CD4-positive, alpha-beta memory T cell (primary cell): Measurements from ENCODE around the gene SERP2. TPM values are rescaled to one million over a fixed set of nuclear protein-coding genes. Genes with fewer than 3 reads are reported as not detected.

Experiments
- CTCF ChIA-PET: fragments of 350-600 bp; sonication (Branson Sonifier 250); formaldehyde crosslinking; loops from one replicate; lab custom pipeline; 2021; ENCODE audit warnings: inconsistent platforms; ENCODE audit not compliant: partially characterized antibody; lab: Charles Lee
- POLR2A ChIA-PET: fragments of 350-600 bp; sonication (Branson Sonifier 250); formaldehyde crosslinking; loops from one replicate; lab custom pipeline; 2021; ENCODE audit not compliant: partially characterized antibody; lab: Charles Lee
- DNase-seq, 5 donors: peaks; one replicate each; pipeline versions ENCODE4 v3.0.0 to v3.0.0-alpha.2; 2020 to 2022; ENCODE audit warnings: mixed read lengths in 1 of 5
- H3K27ac ChIP-seq: one replicate; pipeline ENCODE4 v1.7.0; 2013; ENCODE audit warnings: low read depth, low read length
- H3K27me3 ChIP-seq: 2 replicates; pipeline ENCODE4 v1.7.0; 2013; ENCODE audit warnings: mild to moderate bottlenecking, low read length, moderate library complexity; ENCODE audit not compliant: insufficient read depth
- H3K36me3 ChIP-seq: 2 replicates; pipeline ENCODE4 v1.7.0; 2013; ENCODE audit warnings: mild to moderate bottlenecking, low read length, moderate library complexity; ENCODE audit not compliant: insufficient read depth
- H3K4me1 ChIP-seq: 2 replicates; pipeline ENCODE4 v1.7.0; 2013; ENCODE audit warnings: mild to moderate bottlenecking, low read length, moderate library complexity; ENCODE audit not compliant: insufficient read depth
- H3K4me3 ChIP-seq, 2 donors: one replicate each; pipeline ENCODE4 v1.7.0; 2013; ENCODE audit warnings: low read length in 2 of 2, mild to moderate bottlenecking in 1 of 2
- H3K9me3 ChIP-seq, 2 donors: one replicate each; pipeline ENCODE4 v1.7.0; 2013; ENCODE audit warnings: low read length in 2 of 2, control low read depth in 1 of 2; ENCODE audit not compliant: control insufficient read depth in 1 of 2
- H3K27ac Mint-ChIP-seq, 7 donors: one replicate each; pipeline ENCODE4 v1.8.0; 2020 to 2021; ENCODE audit warnings: mixed read lengths in 7 of 7, mild to moderate bottlenecking in 6 of 7, inconsistent platforms in 3 of 7, moderate library complexity in 3 of 7
- H3K27me3 Mint-ChIP-seq, 2 donors: one replicate each; pipeline ENCODE4 v1.8.0; 2020 to 2021; ENCODE audit warnings: mixed read lengths in 2 of 2
- H3K36me3 Mint-ChIP-seq, 2 donors: one replicate each; pipeline ENCODE4 v1.8.0; 2020 to 2021; ENCODE audit warnings: mixed read lengths in 2 of 2, inconsistent platforms in 1 of 2, mild to moderate bottlenecking in 1 of 2
- H3K4me1 Mint-ChIP-seq, 4 donors: one replicate each; pipeline ENCODE4 v1.8.0; 2020 to 2021; ENCODE audit warnings: mixed read lengths in 4 of 4, mild to moderate bottlenecking in 1 of 4
- H3K4me3 Mint-ChIP-seq, 8 donors: one replicate each; pipeline ENCODE4 v1.8.0; 2020 to 2021; ENCODE audit warnings: mixed read lengths in 8 of 8, mild to moderate bottlenecking in 7 of 8, moderate library complexity in 6 of 8, inconsistent platforms in 3 of 8
- H3K9me3 Mint-ChIP-seq, 8 donors: one replicate each; pipeline ENCODE4 v1.8.0; 2020 to 2021; ENCODE audit warnings: mixed read lengths in 8 of 8, mild to moderate bottlenecking in 5 of 8, inconsistent platforms in 3 of 8, moderate library complexity in 1 of 8
- intact Hi-C: fragments of 100-400 bp; cut with micrococcal nuclease; formaldehyde crosslinking; loops from one replicate; pipeline ENCODE4 v1.15.1; 2023
- polyA plus RNA-seq, 2 donors: library from polyadenylated mRNA; unstranded; fragments of 300-500 nt; fragmentation: Illumina TruSeq; gene quantifications; one replicate each; pipeline ENCODE4 v1.2.3, GENCODE V29; 2021
- total RNA-seq, 2 experiments: library from RNA; stranded (reverse); gene quantifications; one replicate each; pipeline ENCODE4 v1.2.3, GENCODE V29; 2021

The SERP2 gene
- total and polyA plus RNA-seq, 4 experiments from 2014 or later = not detected

DNA sequence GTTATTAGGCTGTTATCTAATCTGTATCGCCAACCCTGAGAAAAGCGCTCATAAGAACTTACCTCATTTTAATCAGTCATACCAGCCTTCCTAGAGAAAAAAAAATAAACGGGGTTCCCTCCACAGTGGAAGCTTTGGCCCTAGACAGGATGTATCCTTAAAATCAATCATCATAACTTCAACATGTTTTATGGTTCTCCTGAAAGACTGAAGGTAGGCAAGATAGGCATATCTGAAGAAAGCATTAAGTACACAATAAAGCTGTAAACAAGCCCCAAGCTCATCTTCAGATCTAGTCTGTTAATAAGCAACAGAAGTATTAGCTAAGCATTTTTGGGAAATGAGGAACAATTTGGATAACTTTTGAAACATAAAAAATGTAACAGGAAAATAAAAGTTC is 18.7 kb upstream of the SERP2 start:
- Histone ChIP-seq H3K9me3 (no peaks in the 10 kb centered on the region), H3K4me3 (no peak overlapping the region), H3K27ac (no peak overlapping the region), H3K36me3 (no peaks in the 10 kb centered on the region), H3K4me1 (peaks cover 3% of the 10 kb centered on the region), H3K27me3 (no peaks in the 10 kb centered on the region)
- Mint-ChIP-seq H3K4me3 (no peak overlapping the region), H3K4me1 (peaks cover 9 to 15% (median 13%) of the 10 kb centered on the region in 4 donors), H3K36me3 (no peaks in the 10 kb centered on the region), H3K9me3 (peaks cover 0 to 3% (median 0%) of the 10 kb centered on the region in 8 donors), H3K27ac (no peak overlapping the region), H3K27me3 (peaks cover 4 to 10% of the 10 kb centered on the region in 2 donors)
- POLR2A ChIA-PET = no interaction called here
- DNase-seq = no peak
- CTCF ChIA-PET = no interaction called here
- intact Hi-C loops = no loop called here

DNA sequence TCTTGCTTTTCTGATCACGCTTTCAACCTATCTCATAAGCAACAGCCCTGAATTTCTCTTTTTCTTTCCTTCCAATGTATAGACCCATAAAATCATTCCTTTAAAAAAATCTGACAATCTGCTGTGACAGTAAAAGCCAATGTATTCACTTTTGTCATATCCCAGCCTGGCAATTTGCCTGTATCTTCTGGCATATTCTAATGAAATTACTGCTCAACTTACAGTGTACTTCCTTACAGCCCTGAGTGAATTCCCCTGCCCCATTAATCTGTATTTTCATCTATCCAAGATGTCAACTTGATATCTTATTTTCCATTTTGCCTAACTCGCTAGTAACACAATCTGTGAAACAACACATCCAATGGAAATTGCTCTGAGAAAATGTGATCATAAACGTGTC is 18.0 kb upstream of the SERP2 start:
- Mint-ChIP-seq H3K27ac (no peak overlapping the region), H3K4me1 (peaks cover 9 to 15% (median 13%) of the 10 kb centered on the region in 4 donors), H3K9me3 (peaks cover 0 to 3% (median 0%) of the 10 kb centered on the region in 8 donors), H3K36me3 (no peaks in the 10 kb centered on the region), H3K27me3 (peaks cover 4 to 9% of the 10 kb centered on the region in 2 donors), H3K4me3 (peak overlapping the region in 1 of 8 donors; percentile 34)
- H3K9me3 ChIP-seq = no peaks in the 10 kb centered on the region
- H3K27ac ChIP-seq = no peak overlapping the region
- ChIA-PET POLR2A (no interaction called here), CTCF (no interaction called here)
- DNase-seq = no peak
- H3K36me3 ChIP-seq = no peaks in the 10 kb centered on the region
- no peak overlapping the region for H3K4me3 ChIP-seq
- no peaks in the 10 kb centered on the region for H3K27me3 ChIP-seq
- intact Hi-C loops = no loop called here
- H3K4me1 ChIP-seq = peaks cover 3% of the 10 kb centered on the region

DNA sequence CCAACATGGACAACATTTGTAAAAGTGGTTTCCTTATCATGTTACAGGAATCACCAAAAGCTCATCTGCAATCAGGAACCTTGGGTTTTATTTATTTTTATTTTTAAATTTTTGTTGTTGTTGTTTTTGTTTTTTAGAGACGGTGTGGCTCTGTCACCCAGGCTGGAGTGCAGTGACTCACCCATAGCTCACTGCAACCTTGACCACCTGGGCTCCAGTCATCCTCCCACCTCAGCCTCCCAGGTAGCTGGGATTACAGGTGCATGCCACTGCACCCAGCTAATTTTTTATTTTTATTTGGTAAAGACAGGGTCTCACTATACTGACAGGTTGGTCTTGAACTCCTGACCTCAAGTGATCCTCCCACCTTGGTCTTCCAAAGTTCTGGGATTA is 13.6 kb upstream of the SERP2 start:
- no peak for DNase-seq
- ChIA-PET POLR2A (no interaction called here), CTCF (interaction anchor here (1.4 kb wide), 1 partner anchor 19 kb away, joined by 3 read pairs; no protein-coding TSS in a partner anchor)
- H3K4me1 ChIP-seq = no peaks in the 10 kb centered on the region
- Mint-ChIP-seq H3K27ac (no peak overlapping the region), H3K36me3 (no peaks in the 10 kb centered on the region), H3K4me3 (no peak overlapping the region), H3K9me3 (peaks cover 0 to 3% (median 0%) of the 10 kb centered on the region in 8 donors), H3K27me3 (peaks cover 12 to 15% of the 10 kb centered on the region in 2 donors), H3K4me1 (no peaks in the 10 kb centered on the region)
- H3K27me3 ChIP-seq = no peaks in the 10 kb centered on the region
- H3K36me3 ChIP-seq = no peaks in the 10 kb centered on the region
- no peaks in the 10 kb centered on the region for H3K9me3 ChIP-seq
- intact Hi-C loops = no loop called here
- H3K27ac ChIP-seq = no peak overlapping the region
- H3K4me3 ChIP-seq = no peak overlapping the region

DNA sequence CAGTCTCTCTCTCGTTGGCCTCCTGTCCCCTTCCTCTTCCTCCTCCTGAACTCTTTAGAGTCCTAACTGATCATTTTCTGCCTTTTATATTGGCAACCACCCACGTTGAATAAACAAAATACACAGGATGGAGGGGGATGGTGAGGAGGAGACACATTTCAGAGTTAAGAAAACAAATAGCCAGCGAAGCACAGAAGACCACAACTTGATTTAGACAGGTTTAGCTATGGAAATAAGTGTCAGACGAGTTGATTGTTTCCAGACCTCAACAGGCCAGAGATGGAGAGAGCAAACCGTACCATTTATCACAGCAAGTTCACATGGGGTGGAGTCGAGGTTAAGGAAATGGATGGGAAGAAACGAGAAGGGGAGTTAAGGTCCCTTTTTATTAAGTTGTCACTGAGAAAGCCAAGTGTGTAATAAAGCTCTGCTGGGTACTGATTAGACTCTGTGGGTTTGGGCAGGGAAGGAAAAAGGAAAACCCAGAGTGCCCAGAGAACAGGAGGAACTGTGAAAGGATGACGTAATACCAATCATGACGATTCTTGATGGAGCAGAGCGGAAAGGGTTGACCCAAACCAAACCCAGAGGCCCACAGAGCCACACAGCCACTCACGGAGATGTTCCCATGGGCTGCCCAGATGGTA is 11.1 kb upstream of the SERP2 start:
- Mint-ChIP-seq H3K27me3 (peaks cover 8 to 12% of the 10 kb centered on the region in 2 donors), H3K9me3 (peaks cover 0 to 3% (median 0%) of the 10 kb centered on the region in 8 donors), H3K27ac (no peak overlapping the region), H3K36me3 (no peaks in the 10 kb centered on the region), H3K4me1 (no peaks in the 10 kb centered on the region), H3K4me3 (no peak overlapping the region)
- no peak overlapping the region for H3K4me3 ChIP-seq
- H3K27ac ChIP-seq = no peak overlapping the region
- POLR2A ChIA-PET = no interaction called here
- CTCF ChIA-PET = interaction anchor here (1.2 kb wide), 1 partner anchor 11 kb away, joined by 3 read pairs; no protein-coding TSS in a partner anchor
- H3K9me3 ChIP-seq = no peaks in the 10 kb centered on the region
- DNase-seq = no peak
- no peaks in the 10 kb centered on the region for H3K27me3 ChIP-seq
- intact Hi-C loops = no loop called here
- H3K4me1 ChIP-seq = no peaks in the 10 kb centered on the region
- no peaks in the 10 kb centered on the region for H3K36me3 ChIP-seq

DNA sequence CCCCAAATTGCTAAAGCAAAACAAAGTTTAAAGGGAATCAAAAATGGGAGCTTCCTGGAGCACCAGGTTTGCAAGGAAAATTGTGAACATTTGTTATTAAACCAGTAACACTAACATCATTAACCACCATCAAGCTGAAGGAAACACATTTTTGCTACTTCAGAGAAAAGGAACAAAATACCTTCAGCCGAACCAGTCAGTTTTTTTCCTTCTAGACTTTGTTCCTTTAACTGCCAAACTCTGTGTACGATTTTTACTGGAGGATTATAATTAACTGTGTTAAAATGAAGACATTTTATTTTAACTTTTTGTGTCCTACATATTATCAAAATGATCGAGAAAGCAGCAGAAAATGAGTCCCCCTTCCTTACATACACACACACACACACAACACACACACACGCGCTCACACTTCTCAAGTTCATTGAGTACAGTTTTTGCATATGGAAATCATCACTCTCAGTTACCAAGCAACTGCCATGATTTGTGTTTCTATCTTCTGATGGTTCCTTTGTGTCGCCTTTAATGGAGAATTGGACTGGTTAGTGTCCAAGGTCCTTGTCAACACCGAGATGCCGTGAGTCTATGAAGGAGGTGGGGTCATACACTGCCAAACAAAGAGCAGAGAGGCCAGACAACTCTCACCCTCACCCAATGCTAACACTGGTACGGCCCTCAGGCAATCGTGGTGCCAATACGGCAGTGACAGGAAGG is 9.8 kb upstream of the SERP2 start:
- Mint-ChIP-seq H3K4me1 (no peaks in the 10 kb centered on the region), H3K27ac (no peak overlapping the region), H3K9me3 (peaks cover 0 to 3% (median 0%) of the 10 kb centered on the region in 8 donors), H3K4me3 (no peak overlapping the region), H3K27me3 (peaks cover 9% of the 10 kb centered on the region in 2 donors), H3K36me3 (no peaks in the 10 kb centered on the region)
- no peak for DNase-seq
- no peak overlapping the region for H3K27ac ChIP-seq
- no peak overlapping the region for H3K4me3 ChIP-seq
- no peaks in the 10 kb centered on the region for H3K27me3 ChIP-seq
- H3K4me1 ChIP-seq = no peaks in the 10 kb centered on the region
- no peaks in the 10 kb centered on the region for H3K9me3 ChIP-seq
- ChIA-PET POLR2A (no interaction called here), CTCF (interaction anchor here (0.6 to 1.2 kb wide), 2 partner anchors 12 to 436 kb away, joined by 3 read pairs; no protein-coding TSS in a partner anchor)
- no peaks in the 10 kb centered on the region for H3K36me3 ChIP-seq
- intact Hi-C loops = no loop called here

DNA sequence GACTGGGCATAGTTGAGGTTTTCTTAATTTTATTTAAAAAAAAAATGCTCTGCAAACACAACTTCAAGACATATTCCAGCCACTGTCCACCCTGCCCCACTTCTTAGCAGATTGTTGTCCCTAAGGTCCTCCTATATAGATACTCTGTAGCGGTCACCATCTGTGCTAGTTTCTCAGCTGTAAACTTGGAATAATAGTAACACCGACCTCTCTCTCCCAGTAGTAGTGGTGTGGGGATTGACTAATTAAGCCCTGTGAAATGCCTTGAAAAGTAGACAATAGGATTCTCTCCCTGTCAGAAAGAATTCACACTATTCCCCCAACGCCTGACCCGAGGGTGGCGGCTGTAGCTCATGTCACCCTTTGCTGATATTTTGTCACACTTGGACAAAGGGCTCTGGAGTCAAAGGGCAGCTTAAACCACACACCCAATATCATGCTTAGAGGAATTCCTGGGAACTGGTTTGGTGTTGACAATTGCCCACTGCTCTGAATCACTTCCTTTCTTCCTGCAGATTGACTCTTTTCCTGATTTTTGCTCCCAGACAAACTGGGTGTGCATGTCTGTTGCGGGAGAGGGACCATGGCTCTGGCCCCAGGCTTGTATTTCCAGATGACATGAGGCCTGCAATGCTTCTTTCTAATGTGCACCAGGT is 9.2 kb upstream of the SERP2 start:
- Mint-ChIP-seq H3K9me3 (peaks cover 0 to 3% (median 0%) of the 10 kb centered on the region in 8 donors), H3K4me3 (no peak overlapping the region), H3K27me3 (peaks cover 9 to 12% of the 10 kb centered on the region in 2 donors), H3K27ac (no peak overlapping the region), H3K4me1 (no peaks in the 10 kb centered on the region), H3K36me3 (no peaks in the 10 kb centered on the region)
- Histone ChIP-seq H3K9me3 (no peaks in the 10 kb centered on the region), H3K36me3 (no peaks in the 10 kb centered on the region), H3K27me3 (no peaks in the 10 kb centered on the region), H3K27ac (no peak overlapping the region), H3K4me3 (no peak overlapping the region), H3K4me1 (no peaks in the 10 kb centered on the region)
- intact Hi-C loops = no loop called here
- POLR2A ChIA-PET = no interaction called here
- no peak for DNase-seq
- CTCF ChIA-PET = no interaction called here

DNA sequence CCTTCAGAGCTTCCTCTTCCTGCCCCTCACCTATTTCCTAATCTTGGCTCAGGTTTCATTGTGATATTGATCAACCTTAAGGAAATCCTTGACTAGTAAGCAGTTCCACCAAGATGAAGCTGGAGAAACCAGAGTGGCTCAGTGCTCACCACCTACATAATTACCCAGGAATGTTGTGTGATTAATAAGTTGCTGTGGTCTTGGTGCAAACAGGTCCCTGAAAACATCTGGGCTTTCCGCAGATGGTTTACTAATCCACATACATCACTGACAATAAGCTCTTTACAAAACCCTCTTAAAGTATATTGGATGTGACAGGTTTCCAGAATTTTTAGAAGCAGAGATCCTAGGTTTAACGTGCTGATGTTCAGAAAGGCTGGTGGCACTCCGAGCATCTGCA is 8.6 kb upstream of the SERP2 start:
- no peak overlapping the region for H3K4me3 Mint-ChIP-seq
- no peak overlapping the region for H3K27ac ChIP-seq
- ChIA-PET POLR2A (no interaction called here), CTCF (no interaction called here)
- H3K9me3 ChIP-seq = no peaks in the 10 kb centered on the region
- no peak overlapping the region for H3K27ac Mint-ChIP-seq
- intact Hi-C loops = no loop called here
- no peaks in the 10 kb centered on the region for H3K36me3 Mint-ChIP-seq
- H3K4me1 Mint-ChIP-seq = no peaks in the 10 kb centered on the region
- H3K4me1 ChIP-seq = no peaks in the 10 kb centered on the region
- no peaks in the 10 kb centered on the region for H3K36me3 ChIP-seq
- no peak for DNase-seq
- H3K9me3 Mint-ChIP-seq = peaks cover 0 to 3% (median 0%) of the 10 kb centered on the region in 8 donors
- H3K4me3 ChIP-seq = no peak overlapping the region
- H3K27me3 Mint-ChIP-seq = peaks cover 9 to 12% of the 10 kb centered on the region in 2 donors
- no peaks in the 10 kb centered on the region for H3K27me3 ChIP-seq
